ENCODE results near the gene ZNF497.

ZNF497 gene

DNA sequence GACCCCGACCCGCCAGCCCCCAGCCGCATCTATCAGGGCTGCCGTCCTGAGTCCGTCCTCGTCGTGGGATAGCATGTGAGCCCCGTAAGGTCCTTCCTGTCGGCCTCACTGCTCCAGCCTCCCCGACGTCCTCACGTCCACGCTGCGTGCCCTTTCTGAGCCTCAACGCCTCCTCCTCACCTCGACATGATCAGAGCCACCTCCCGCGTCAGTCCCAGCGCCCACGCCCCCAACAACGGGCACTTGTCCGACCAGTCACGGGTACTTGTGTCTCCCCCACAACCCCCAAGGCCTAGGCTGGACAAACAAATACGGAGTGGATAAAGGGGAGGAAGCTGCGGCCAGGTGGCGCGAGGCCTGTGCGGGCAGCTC, 665 bp downstream of the ZNF497 start:
- DNase-seq (ENCODE audit: insufficient read length, low spot score) (peak; percentile 50), FAIRE-seq (no peak)
- TF ChIP-seq, protein P1, sequence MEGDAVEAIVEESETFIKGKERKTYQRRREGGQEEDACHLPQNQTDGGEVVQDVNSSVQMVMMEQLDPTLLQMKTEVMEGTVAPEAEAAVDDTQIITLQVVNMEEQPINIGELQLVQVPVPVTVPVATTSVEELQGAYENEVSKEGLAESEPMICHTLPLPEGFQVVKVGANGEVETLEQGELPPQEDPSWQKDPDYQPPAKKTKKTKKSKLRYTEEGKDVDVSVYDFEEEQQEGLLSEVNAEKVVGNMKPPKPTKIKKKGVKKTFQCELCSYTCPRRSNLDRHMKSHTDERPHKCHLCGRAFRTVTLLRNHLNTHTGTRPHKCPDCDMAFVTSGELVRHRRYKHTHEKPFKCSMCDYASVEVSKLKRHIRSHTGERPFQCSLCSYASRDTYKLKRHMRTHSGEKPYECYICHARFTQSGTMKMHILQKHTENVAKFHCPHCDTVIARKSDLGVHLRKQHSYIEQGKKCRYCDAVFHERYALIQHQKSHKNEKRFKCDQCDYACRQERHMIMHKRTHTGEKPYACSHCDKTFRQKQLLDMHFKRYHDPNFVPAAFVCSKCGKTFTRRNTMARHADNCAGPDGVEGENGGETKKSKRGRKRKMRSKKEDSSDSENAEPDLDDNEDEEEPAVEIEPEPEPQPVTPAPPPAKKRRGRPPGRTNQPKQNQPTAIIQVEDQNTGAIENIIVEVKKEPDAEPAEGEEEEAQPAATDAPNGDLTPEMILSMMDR (IDR thresholded peaks at IDR 0.05; ENCODE audit: insufficient read depth, missing control alignments), result no peak

DNA sequence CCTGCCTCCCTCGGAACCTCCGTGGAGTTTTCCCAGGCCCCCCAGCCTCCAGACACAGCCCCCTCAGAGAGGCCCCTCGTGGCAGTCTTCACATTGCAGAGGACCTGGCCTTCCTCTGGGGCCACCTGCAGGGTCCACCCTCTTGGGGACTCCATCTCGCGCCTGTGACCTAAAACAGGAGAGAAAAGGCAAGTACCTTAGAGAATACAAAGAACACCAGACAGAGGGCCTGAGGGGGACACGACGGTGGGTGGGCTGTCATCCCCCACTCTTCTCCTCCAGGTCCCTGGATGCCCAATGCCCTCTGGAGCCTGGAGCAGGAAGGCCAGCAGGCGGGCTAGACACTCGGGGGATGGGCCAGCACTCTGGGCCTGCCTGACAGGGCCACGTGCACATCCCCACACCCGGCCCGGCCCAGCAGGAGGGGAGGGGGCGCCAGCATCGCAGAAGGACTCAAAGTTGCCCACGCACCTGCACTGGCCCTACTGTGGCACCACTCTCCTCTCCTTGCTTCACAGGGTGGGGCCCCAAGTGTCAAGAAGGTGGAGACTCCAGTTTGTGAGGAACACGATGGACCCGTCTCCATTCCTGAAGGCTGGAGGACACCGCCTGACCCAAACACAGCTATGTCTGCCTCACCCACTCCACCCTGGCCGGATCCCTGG, 4.9 kb downstream of the ZNF497 start:
- no peak for FAIRE-seq
- TF ChIP-seq, protein P1 (IDR thresholded peaks at IDR 0.05; ENCODE audit: insufficient read depth, missing control alignments), result no peak
- no peak for DNase-seq (ENCODE audit: insufficient read length, low spot score)

- no peak for FAIRE-seq
- TF ChIP-seq, protein P1 (IDR thresholded peaks at IDR 0.05; ENCODE audit: insufficient read depth, missing control alignments), result no peak
- DNase-seq (ENCODE audit: insufficient read length, low spot score), result no peak
Observed at GRCh38 chr19:58356766-58357480, 5.6 kb downstream of the ZNF497 start.

GRCh38 chr19:58355908-58356765, 6.4 kb downstream of the ZNF497 start:
- no peak for DNase-seq (ENCODE audit: insufficient read length, low spot score)
- FAIRE-seq, result no peak
- TF ChIP-seq, protein P1 (IDR thresholded peaks at IDR 0.05; ENCODE audit: insufficient read depth, missing control alignments), result no peak

GRCh38 chr19:58355215-58355796, 7.2 kb downstream of the ZNF497 start:
- DNase-seq (ENCODE audit: insufficient read length, low spot score) (no peak), FAIRE-seq (no peak)
- TF ChIP-seq, protein P1 (IDR thresholded peaks at IDR 0.05; ENCODE audit: insufficient read depth, missing control alignments), result no peak

GRCh38 chr19:58354478-58355030, 8.0 kb downstream of the ZNF497 start:
- TF ChIP-seq, protein P1 (IDR thresholded peaks at IDR 0.05; ENCODE audit: insufficient read depth, missing control alignments), result no peak
- no peak for DNase-seq (ENCODE audit: insufficient read length, low spot score)
- FAIRE-seq, result no peak
